H9 (cell line): Measurements from ENCODE around the gene URI1. TPM values are rescaled to one million over a fixed set of nuclear protein-coding genes. Genes with fewer than 3 reads are reported as not detected.

Source experiments
- DNase-seq: peaks from one replicate; pipeline ENCODE4 v3.0.0-alpha.2; 2017
- H2AFZ ChIP-seq: one replicate; pipeline ENCODE4 v1.6.1; 2013; ENCODE audit warnings: mild to moderate bottlenecking, low read length, control low read depth, moderate library complexity
- H2AK5ac ChIP-seq: 2 replicates; pipeline ENCODE4 v1.6.1; 2013; ENCODE audit warnings: low read length, control low read depth, mixed read lengths; ENCODE audit not compliant: insufficient read length
- H2BK120ac ChIP-seq: one replicate; pipeline ENCODE4 v1.6.1; 2013; ENCODE audit warnings: low read depth, mild to moderate bottlenecking, low read length, control low read depth, inconsistent platforms; ENCODE audit not compliant: poor library complexity, severe bottlenecking
- H2BK12ac ChIP-seq: 2 replicates; pipeline ENCODE4 v1.6.1; 2013; ENCODE audit warnings: low read length, control low read depth, mixed read lengths, low read depth; ENCODE audit not compliant: insufficient read length
- H2BK15ac ChIP-seq: 2 replicates; pipeline ENCODE4 v1.6.1; 2013; ENCODE audit warnings: low read depth, low read length, control low read depth
- H2BK20ac ChIP-seq: one replicate; pipeline ENCODE4 v1.6.1; 2013; ENCODE audit warnings: low read depth, mild to moderate bottlenecking, low read length, control low read depth, inconsistent platforms; ENCODE audit not compliant: poor library complexity, severe bottlenecking
- H2BK5ac ChIP-seq: 2 replicates; pipeline ENCODE4 v1.6.1; 2013; ENCODE audit warnings: low read length, control low read depth, mixed read lengths; ENCODE audit not compliant: insufficient read length
- H3K14ac ChIP-seq: 2 replicates; pipeline ENCODE4 v1.6.1; 2013; ENCODE audit warnings: low read length, control low read depth; ENCODE audit not compliant: insufficient read depth
- H3K18ac ChIP-seq: 2 replicates; pipeline ENCODE4 v1.6.1; 2013; ENCODE audit warnings: low read depth, mild to moderate bottlenecking, mixed read lengths, low read length, control low read depth; ENCODE audit not compliant: insufficient read length
- H3K23ac ChIP-seq: 2 replicates; pipeline ENCODE4 v1.6.1; 2013; ENCODE audit warnings: low read length, control low read depth, mixed read lengths, low read depth; ENCODE audit not compliant: insufficient read length
- H3K23me2 ChIP-seq: 2 replicates; pipeline ENCODE4 v1.6.1; 2013; ENCODE audit warnings: low read depth, mild to moderate bottlenecking, mixed read lengths, low read length, control low read depth; ENCODE audit not compliant: insufficient read length, poor library complexity, severe bottlenecking
- H3K27ac ChIP-seq: 2 replicates; pipeline ENCODE4 v1.5.1; 2013; ENCODE audit warnings: low read length, control low read depth, mixed read lengths, low read depth; ENCODE audit not compliant: insufficient read length
- H3K27me3 ChIP-seq: 2 replicates; pipeline ENCODE4 v1.6.1; 2013; ENCODE audit warnings: low read length, control low read depth, inconsistent platforms; ENCODE audit not compliant: insufficient read depth
- H3K4ac ChIP-seq: 2 replicates; pipeline ENCODE4 v1.6.1; 2013; ENCODE audit warnings: low read depth, mild to moderate bottlenecking, control low read depth, inconsistent platforms, low read length, moderate library complexity
- H3K4me1 ChIP-seq: 2 replicates; pipeline ENCODE4 v1.6.1; 2013; ENCODE audit warnings: low read length, control low read depth, inconsistent platforms; ENCODE audit not compliant: insufficient read depth
- H3K4me2 ChIP-seq: 2 replicates; pipeline ENCODE4 v1.6.1; 2013; ENCODE audit warnings: low read length, control low read depth, mixed read lengths; ENCODE audit not compliant: insufficient read length, insufficient read depth
- H3K56ac ChIP-seq: 2 replicates; pipeline ENCODE4 v1.6.1; 2013; ENCODE audit warnings: low read depth, mild to moderate bottlenecking, mixed read lengths, low read length, control low read depth; ENCODE audit not compliant: insufficient read length
- H3K79me1 ChIP-seq: 2 replicates; pipeline ENCODE4 v1.6.1; 2013; ENCODE audit warnings: low read depth, mild to moderate bottlenecking, moderate library complexity, low read length, control low read depth, inconsistent platforms; ENCODE audit not compliant: insufficient read depth, poor library complexity, severe bottlenecking
- H3K79me2 ChIP-seq: 2 replicates; pipeline ENCODE4 v1.6.1; 2013; ENCODE audit warnings: low read length, control low read depth, inconsistent platforms; ENCODE audit not compliant: insufficient read depth
- H3K9ac ChIP-seq: 2 replicates; pipeline ENCODE4 v1.6.1; 2013; ENCODE audit warnings: low read length, control low read depth, mixed read lengths; ENCODE audit not compliant: insufficient read length; ENCODE audit errors: extremely low read depth
- H3K9me3 ChIP-seq: one replicate; pipeline ENCODE4 v1.6.1; 2013; ENCODE audit warnings: low read depth, low read length, inconsistent platforms; ENCODE audit not compliant: control insufficient read depth
- H3T11ph ChIP-seq: one replicate; pipeline ENCODE4 v1.6.1; 2013; ENCODE audit warnings: mild to moderate bottlenecking, low read length, control low read depth, inconsistent platforms
- H4K20me1 ChIP-seq: one replicate; pipeline ENCODE4 v1.6.1; 2013; ENCODE audit not compliant: control insufficient read depth, insufficient read length, insufficient read depth
- H4K5ac ChIP-seq: 2 replicates; pipeline ENCODE4 v1.6.1; 2013; ENCODE audit warnings: low read depth, mild to moderate bottlenecking, mixed read lengths, low read length, control low read depth; ENCODE audit not compliant: insufficient read length
- H4K8ac ChIP-seq: replicated peaks from 2 replicates; pipeline ENCODE4 v1.6.1; 2013; ENCODE audit warnings: low read length, control low read depth, mixed read lengths, low read depth; ENCODE audit not compliant: insufficient read length
- H4K91ac ChIP-seq: 2 replicates; pipeline ENCODE4 v1.6.1; 2013; ENCODE audit warnings: low read depth, mild to moderate bottlenecking, moderate library complexity, mixed read lengths, low read length, control low read depth; ENCODE audit not compliant: insufficient read length
- H3K27ac Mint-ChIP-seq, 3 experiments: 2 replicates in 2 of 3; 3 replicates in 1 of 3; pipeline ENCODE4 v1.8.0; 2020 to 2021; ENCODE audit warnings: mixed read lengths in 3 of 3, mild to moderate bottlenecking in 1 of 3, moderate library complexity in 1 of 3
- H3K27me3 Mint-ChIP-seq: 2 replicates; pipeline ENCODE4 v1.8.0; 2021; ENCODE audit warnings: low read depth, mild to moderate bottlenecking, moderate library complexity, mixed read lengths
- H3K36me3 Mint-ChIP-seq, 3 experiments: 2 replicates in 2 of 3; 3 replicates in 1 of 3; pipeline ENCODE4 v1.8.0; 2020 to 2021; ENCODE audit warnings: low read depth in 3 of 3, mixed read lengths in 3 of 3; ENCODE audit not compliant: insufficient read depth in 1 of 3
- H3K4me1 Mint-ChIP-seq, 2 experiments: 2 replicates each; pipeline ENCODE4 v1.8.0; 2020; ENCODE audit warnings: mixed read lengths in 2 of 2
- H3K4me3 Mint-ChIP-seq, 2 experiments: 2 replicates in 1 of 2; 3 replicates in 1 of 2; pipeline ENCODE4 v1.8.0; 2020 to 2021; ENCODE audit warnings: mild to moderate bottlenecking in 2 of 2, mixed read lengths in 2 of 2, moderate library complexity in 1 of 2
- H3K9me3 Mint-ChIP-seq, 2 experiments: 2 replicates in 1 of 2; 3 replicates in 1 of 2; pipeline ENCODE4 v1.8.0; 2020; ENCODE audit warnings: mild to moderate bottlenecking in 2 of 2, mixed read lengths in 2 of 2, moderate library complexity in 1 of 2
- WGBS: extraction: QIAGEN DNeasy Blood & Tissue Kit; methylation state at CpG from one replicate; pipeline ENCODE4 v1.1.7; 2013; ENCODE audit warnings: missing lambda C conversion rate, low lambda C conversion rate, mixed read lengths; ENCODE audit not compliant: insufficient read length; ENCODE audit errors: extremely low coverage; 5-methylcytosine and 5-hydroxymethylcytosine counted together
- total RNA-seq: library from RNA; stranded (reverse); gene quantifications from 2 replicates; pipeline ENCODE4 v1.2.1, GENCODE V29; 2021
- TF ChIP-seq, protein P1 (sequence below): fragments of 200-600 bp; sonication (generic); conservative IDR thresholded peaks from 3 replicates; pipeline ENCODE4 v1.8.0; 2021; ENCODE audit warnings: antibody characterized with exemption, mild to moderate bottlenecking

Gene URI1
- total RNA-seq, 1 experiment from 2014 or later, result 54.3 TPM

DNA sequence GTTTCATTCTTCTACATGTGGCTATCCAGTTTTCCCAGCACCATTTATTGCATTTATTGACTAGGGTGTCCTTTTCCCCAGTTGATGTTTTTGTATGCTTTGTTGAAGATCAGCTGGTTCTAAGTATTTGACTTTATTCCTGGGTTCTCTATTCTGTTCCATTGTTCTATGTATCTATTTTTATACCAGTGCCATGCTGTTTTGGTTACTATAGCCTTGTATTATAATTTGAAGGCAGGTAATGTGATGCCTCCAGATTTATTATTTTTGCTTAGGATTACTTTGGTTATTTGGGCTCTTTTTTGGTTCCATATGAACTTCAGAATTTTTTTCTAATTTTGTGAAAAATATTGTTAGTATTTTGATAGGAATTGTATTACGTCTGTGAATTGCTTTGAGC, 80.6 kb downstream of the URI1 start:
- Histone ChIP-seq H2AFZ (no peak overlapping the region), H3T11ph (no peak overlapping the region), H2AK5ac (no peak overlapping the region), H3K27ac (no peak overlapping the region), H3K56ac (no peak overlapping the region), H3K14ac (no peak overlapping the region), H4K5ac (no peak overlapping the region), H3K23ac (no peak overlapping the region), H3K4ac (no peak overlapping the region), H3K79me2 (no peaks in the 10 kb centered on the region), H2BK120ac (no peak overlapping the region), H4K20me1 (no peaks in the 10 kb centered on the region), H3K4me1 (no peaks in the 10 kb centered on the region), H2BK12ac (no peak overlapping the region), H3K27me3 (no peaks in the 10 kb centered on the region), H4K8ac (no peak overlapping the region), H3K79me1 (no peaks in the 10 kb centered on the region), H2BK5ac (no peak overlapping the region), H3K18ac (no peak overlapping the region), H4K91ac (no peak overlapping the region), H3K4me2 (no peak overlapping the region), H2BK20ac (no peak overlapping the region), H3K9ac (no peak overlapping the region), H3K23me2 (no peaks in the 10 kb centered on the region), H3K9me3 (no peaks in the 10 kb centered on the region), H2BK15ac (no peak overlapping the region)
- Mint-ChIP-seq H3K36me3 (peaks cover 0 to 21% (median 15%) of the 10 kb centered on the region in 3 experiments; a peak in 4 of 7 replicates), H3K27me3 (no peaks in the 10 kb centered on the region), H3K9me3 (peaks cover 1 to 4% of the 10 kb centered on the region in 2 experiments; a peak in 1 of 5 replicates), H3K4me1 (peaks cover 0 to 1% of the 10 kb centered on the region in 2 experiments; a peak in 2 of 4 replicates), H3K4me3 (no peak overlapping the region), H3K27ac (no peak overlapping the region)
- TF ChIP-seq, protein P1, sequence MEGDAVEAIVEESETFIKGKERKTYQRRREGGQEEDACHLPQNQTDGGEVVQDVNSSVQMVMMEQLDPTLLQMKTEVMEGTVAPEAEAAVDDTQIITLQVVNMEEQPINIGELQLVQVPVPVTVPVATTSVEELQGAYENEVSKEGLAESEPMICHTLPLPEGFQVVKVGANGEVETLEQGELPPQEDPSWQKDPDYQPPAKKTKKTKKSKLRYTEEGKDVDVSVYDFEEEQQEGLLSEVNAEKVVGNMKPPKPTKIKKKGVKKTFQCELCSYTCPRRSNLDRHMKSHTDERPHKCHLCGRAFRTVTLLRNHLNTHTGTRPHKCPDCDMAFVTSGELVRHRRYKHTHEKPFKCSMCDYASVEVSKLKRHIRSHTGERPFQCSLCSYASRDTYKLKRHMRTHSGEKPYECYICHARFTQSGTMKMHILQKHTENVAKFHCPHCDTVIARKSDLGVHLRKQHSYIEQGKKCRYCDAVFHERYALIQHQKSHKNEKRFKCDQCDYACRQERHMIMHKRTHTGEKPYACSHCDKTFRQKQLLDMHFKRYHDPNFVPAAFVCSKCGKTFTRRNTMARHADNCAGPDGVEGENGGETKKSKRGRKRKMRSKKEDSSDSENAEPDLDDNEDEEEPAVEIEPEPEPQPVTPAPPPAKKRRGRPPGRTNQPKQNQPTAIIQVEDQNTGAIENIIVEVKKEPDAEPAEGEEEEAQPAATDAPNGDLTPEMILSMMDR, result no peak
- no peak for DNase-seq
- WGBS, result no CpG with 5 or more reads among the region's 1 CpG
